ENCODE results near the gene EGFR. TPM values are rescaled to one million over a fixed set of nuclear protein-coding genes. Genes with fewer than 3 reads are reported as not detected.
"Not testable (repeated sequence)": the region's sequence is repeated elsewhere in the genome, so short reads cannot be mapped to it uniquely, and the experiment has no call there.

The EGFR gene
- total RNA-seq, 2 experiments from 2014 or later: not detected

- Mint-ChIP-seq H3K4me3 (no peak overlapping the region), H3K36me3 (peaks cover 2% of the 10 kb centered on the region), H3K9me3 (no peaks in the 10 kb centered on the region), H3K27ac (no peak overlapping the region), H3K4me1 (no peaks in the 10 kb centered on the region), H3K27me3 (peaks cover 49% of the 10 kb centered on the region)
- no peak for DNase-seq
These were observed 3.5 kb downstream of the EGFR start for GRCh38 chr7:55022002-55022985.

- Mint-ChIP-seq H3K4me1 (no peaks in the 10 kb centered on the region), H3K36me3 (peaks cover 2% of the 10 kb centered on the region), H3K27ac (no peak overlapping the region), H3K9me3 (no peaks in the 10 kb centered on the region), H3K27me3 (peaks cover 36% of the 10 kb centered on the region), H3K4me3 (no peak overlapping the region)
- DNase-seq: no peak
These were observed 5.2 kb downstream of the EGFR start for GRCh38 chr7:55023841-55024505.

DNA sequence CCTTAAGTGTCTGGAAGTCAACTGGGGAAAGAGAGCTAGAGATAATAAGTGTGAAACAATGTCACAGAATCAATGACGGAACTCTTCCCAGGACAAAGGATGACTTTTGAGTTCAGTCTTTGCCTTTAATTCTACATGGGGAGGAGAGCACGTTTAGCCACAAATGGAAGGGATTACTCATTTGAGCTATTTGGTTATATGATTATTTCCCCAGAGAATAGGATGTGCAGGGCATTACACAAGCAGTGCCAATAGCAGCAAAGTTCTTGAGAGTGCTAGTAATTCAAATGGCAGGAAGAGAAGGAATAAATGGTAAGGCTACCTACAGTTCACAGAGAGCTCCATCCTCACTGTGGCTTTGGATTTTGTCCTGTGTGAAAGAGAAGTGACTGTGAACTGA is 6.0 kb downstream of the EGFR start:
- Mint-ChIP-seq H3K9me3 (no peaks in the 10 kb centered on the region), H3K27ac (no peak overlapping the region), H3K36me3 (peaks cover 2% of the 10 kb centered on the region), H3K27me3 (peaks cover 31% of the 10 kb centered on the region), H3K4me3 (no peak overlapping the region), H3K4me1 (no peaks in the 10 kb centered on the region)
- no peak for DNase-seq

DNA sequence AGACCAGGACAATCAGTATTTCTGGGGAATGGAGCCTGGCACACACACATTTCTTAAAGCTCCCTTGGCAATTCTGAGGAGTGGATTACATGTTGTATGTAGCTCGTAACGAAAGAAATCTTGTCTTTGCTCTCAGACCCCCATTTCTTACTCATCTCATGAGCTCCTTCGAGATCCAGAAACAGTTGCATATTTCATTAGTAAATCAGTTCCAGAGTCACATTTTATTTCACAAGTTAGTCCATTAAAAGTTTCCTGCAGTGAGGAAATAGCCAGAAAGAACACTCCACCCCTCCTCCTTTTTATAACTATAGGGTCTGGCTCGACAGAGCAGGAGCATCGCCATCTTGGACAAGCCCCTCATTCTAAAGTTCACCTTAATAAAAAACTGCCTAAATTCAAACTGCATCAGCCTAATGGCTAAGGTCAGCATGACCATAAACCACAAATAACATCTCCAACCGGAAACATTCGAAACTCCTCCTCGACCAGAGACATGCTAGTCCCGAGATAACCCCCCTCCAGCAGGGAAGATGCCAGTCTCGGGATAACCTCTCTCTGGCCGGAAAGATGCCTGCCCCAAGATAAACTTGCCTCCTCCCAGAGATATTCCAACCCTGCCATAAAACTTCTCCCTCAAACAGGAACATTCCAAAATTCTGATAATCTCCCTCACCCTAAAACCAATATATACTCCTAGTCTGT is 7.4 kb downstream of the EGFR start:
- Mint-ChIP-seq H3K4me1 (no peaks in the 10 kb centered on the region), H3K27ac (no peak overlapping the region), H3K4me3 (no peak overlapping the region), H3K36me3 (no peaks in the 10 kb centered on the region), H3K27me3 (peaks cover 21% of the 10 kb centered on the region), H3K9me3 (no peaks in the 10 kb centered on the region)
- no peak for DNase-seq

DNA sequence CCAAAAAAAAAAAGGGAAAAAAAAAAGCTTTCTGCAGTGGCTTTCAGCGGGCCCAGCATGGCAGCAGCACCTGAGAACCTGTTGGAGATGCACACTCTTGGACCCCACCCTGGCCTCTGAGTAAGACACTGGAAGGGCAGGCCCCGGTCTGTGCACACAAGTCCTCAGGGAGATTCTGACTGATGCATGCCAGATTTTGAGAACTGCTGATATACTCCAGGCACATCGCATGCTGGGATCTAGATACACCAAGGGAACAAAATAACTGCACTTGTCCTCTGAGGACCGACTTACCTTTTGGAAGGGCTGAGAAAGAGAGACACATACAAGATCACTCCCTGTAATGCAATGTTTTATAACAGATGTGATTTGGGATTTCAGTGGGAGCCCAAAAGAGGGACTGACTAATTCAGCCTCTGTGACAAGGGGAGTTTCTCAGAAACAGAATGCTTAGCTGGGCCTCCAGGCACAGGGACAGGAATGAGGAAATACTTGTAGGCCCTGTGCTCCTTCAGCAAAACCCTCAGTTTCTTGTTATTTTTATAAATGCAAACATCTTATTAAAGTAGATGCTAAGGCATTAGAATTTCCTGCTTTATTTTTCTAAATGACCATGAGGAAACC is 8.2 kb downstream of the EGFR start:
- Mint-ChIP-seq H3K27ac (no peak overlapping the region), H3K4me1 (no peaks in the 10 kb centered on the region), H3K4me3 (no peak overlapping the region)

DNA sequence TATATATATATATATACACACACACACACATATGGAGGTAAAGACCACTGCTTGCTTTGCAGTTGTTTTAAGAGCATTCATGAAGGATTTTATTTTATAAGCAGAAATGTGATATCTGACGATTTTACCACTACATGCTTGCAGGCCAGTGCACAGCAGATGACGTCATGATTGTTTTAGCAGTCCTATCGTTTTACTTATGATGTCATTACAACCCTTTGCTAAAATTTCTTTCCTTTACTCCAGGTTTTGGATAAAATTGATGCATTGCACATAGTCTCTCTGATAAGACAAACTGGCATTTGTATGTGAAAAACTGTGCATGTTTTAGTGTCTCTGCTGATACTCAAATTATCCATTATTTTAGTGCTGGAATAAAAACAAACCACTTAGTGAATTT is 9.2 kb downstream of the EGFR start:
- no peak overlapping the region for H3K27ac Mint-ChIP-seq
- H3K27me3 Mint-ChIP-seq: peaks cover 4% of the 10 kb centered on the region
- DNase-seq: no peak
- H3K4me1 Mint-ChIP-seq: no peaks in the 10 kb centered on the region
- no peaks in the 10 kb centered on the region for H3K36me3 Mint-ChIP-seq
- no peak overlapping the region for H3K4me3 Mint-ChIP-seq
- H3K9me3 Mint-ChIP-seq: no peaks in the 10 kb centered on the region

More for the DNA sequence above, 8.2 kb downstream of the EGFR start:
- Mint-ChIP-seq H3K36me3 (no peaks in the 10 kb centered on the region), H3K27me3 (peaks cover 13% of the 10 kb centered on the region), H3K9me3 (no peaks in the 10 kb centered on the region)
- no peak for DNase-seq

DNA sequence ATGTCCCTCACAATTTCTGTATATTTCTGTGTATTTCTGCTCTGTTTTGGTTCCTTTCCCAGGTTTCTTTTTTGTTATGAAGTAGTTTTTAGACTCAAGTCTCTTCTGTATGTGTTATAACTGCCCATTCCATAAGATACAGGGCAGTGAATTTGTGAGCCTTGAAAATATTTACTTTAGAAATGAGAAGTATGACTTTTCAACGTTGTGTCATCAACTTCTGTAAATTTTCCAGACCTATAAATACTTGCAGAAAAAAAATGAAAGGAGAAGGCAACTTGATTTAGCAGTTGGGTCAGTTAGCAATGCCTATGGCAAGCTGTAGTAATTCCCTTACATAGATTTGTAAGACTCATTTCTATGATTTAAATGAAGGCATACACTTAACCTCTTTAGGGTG is 11.5 kb downstream of the EGFR start:
- Mint-ChIP-seq H3K36me3 (no peaks in the 10 kb centered on the region), H3K27me3 (peaks cover 4% of the 10 kb centered on the region), H3K27ac (no peak overlapping the region), H3K4me1 (no peaks in the 10 kb centered on the region), H3K4me3 (no peak overlapping the region), H3K9me3 (no peaks in the 10 kb centered on the region)
- no peak for DNase-seq

DNA sequence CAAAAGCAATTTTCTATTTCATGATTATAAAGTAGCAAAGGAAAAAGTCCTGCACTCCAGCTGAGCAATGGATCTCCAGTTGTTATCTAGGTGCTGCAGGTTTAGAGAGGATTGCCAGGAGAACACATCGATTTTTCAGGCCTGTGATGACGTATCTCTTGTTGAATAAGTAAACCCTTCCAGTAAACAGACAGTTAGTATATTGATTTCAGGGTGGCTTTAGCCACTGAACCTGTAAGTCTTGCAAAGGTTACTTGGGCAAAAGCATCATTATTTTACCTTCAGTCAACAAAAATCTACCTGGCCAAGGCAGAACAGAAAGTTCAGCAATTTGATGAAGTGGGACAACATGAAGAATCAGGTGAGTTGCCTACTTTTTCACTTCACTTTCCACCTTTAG is 12.3 kb downstream of the EGFR start:
- no peak for DNase-seq
- Mint-ChIP-seq H3K4me1 (no peaks in the 10 kb centered on the region), H3K36me3 (no peaks in the 10 kb centered on the region), H3K27me3 (peaks cover 4% of the 10 kb centered on the region), H3K4me3 (no peak overlapping the region), H3K27ac (no peak overlapping the region), H3K9me3 (no peaks in the 10 kb centered on the region)

DNA sequence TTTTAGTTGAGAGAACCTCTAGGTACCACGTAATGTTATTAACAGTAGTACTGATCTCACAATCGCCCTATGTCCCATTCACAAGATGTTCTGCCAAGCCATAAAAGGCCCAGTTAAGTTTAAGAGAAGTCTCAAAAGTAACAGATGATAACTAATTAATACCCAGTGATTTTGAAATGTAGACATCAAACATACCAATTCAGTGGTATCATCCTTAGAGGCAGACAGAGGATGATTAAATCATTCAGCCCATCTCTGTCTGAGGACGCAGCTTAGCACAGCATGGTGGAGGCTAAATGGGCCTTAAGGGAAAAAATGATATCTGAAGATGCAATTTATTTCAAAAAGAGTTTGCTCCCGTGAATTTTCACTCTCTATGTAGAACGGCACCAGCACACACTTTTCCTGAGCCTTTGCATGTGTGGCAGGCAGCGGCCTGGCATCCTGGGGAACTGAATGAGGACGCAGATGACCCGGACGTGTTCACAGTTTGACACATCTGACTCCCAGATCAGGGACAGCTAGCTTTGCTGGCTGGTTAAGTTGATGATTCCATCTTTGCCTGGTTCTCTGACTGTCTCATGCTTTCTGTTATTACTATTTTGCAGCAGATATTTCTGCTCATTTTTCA is 13.4 kb downstream of the EGFR start:
- Mint-ChIP-seq H3K9me3 (no peaks in the 10 kb centered on the region), H3K36me3 (no peaks in the 10 kb centered on the region), H3K27me3 (no peaks in the 10 kb centered on the region), H3K27ac (no peak overlapping the region), H3K4me3 (no peak overlapping the region), H3K4me1 (no peaks in the 10 kb centered on the region)
- no peak for DNase-seq

- no peak for DNase-seq
- H3K4me3 Mint-ChIP-seq: no peak overlapping the region
- H3K27me3 Mint-ChIP-seq: peaks cover 9% of the 10 kb centered on the region
- no peaks in the 10 kb centered on the region for H3K36me3 Mint-ChIP-seq
- no peak overlapping the region for H3K27ac Mint-ChIP-seq
- no peaks in the 10 kb centered on the region for H3K9me3 Mint-ChIP-seq
- H3K4me1 Mint-ChIP-seq: no peaks in the 10 kb centered on the region
These were observed 14.5 kb downstream of the EGFR start for GRCh38 chr7:55033236-55033846.

GRCh38 chr7:55034776-55035175 is 16.0 kb downstream of the EGFR start:
- no peak for DNase-seq
- H3K27me3 Mint-ChIP-seq: peaks cover 13% of the 10 kb centered on the region
- no peaks in the 10 kb centered on the region for H3K4me1 Mint-ChIP-seq
- H3K36me3 Mint-ChIP-seq: no peaks in the 10 kb centered on the region
- H3K27ac Mint-ChIP-seq: no peak overlapping the region
- no peaks in the 10 kb centered on the region for H3K9me3 Mint-ChIP-seq
- H3K4me3 Mint-ChIP-seq: no peak overlapping the region

GRCh38 chr7:55035410-55035809 is 16.6 kb downstream of the EGFR start:
- H3K27ac Mint-ChIP-seq, DNase-seq, H3K9me3 Mint-ChIP-seq, H3K4me3 Mint-ChIP-seq, H3K4me1 Mint-ChIP-seq, H3K36me3 Mint-ChIP-seq: not testable (repeated sequence)
- peaks cover 13% of the 10 kb centered on the region for H3K27me3 Mint-ChIP-seq

DNA sequence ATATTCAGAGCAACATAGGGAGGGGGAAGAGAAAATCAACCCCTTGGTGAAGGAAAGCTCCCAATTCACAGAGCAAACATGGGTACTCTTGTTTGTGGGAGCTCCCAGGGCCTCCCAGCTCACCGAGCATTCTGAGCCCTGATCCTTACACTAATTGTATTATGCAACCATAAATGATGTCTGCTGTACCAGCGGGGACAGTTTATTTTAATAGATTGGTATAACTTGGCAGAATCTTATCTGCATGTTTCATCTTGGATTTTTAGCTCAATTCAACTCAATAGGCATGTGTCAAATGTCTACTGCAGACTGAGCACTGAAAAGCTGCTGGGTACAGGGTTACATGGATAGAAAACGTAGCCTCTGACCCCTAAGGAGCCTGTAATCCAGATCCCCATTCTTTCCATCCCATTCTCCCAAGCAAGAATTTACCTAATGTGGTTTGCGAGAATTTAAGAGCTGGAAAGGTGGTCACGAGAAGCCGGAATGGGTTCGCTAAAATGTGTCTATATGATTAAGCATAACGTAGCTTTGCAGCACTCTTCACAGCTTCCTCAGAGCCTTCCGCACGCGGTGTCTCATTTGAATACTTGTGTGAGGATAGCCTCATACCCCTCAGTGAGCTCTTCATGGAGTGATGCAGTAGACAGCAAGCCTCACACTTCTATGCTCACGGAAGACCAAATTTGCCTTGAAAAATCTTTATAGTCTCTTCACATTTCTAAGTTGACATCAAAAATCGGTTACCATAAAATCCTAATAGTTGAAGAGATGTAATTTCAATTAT is 18.3 kb downstream of the EGFR start:
- no peak for DNase-seq
- H3K36me3 Mint-ChIP-seq: no peaks in the 10 kb centered on the region
- H3K4me1 Mint-ChIP-seq: no peaks in the 10 kb centered on the region
- no peaks in the 10 kb centered on the region for H3K9me3 Mint-ChIP-seq
- H3K27me3 Mint-ChIP-seq: peaks cover 16% of the 10 kb centered on the region
- H3K27ac Mint-ChIP-seq: no peak overlapping the region
- H3K4me3 Mint-ChIP-seq: no peak overlapping the region
